ENCODE results near the gene ABCD1. TPM values are rescaled to one million over a fixed set of nuclear protein-coding genes. Genes with fewer than 3 reads are reported as not detected.
A peak's percentile ranks its signal among the peaks of the same experiment; 100 is the strongest.

Gene ABCD1
- total RNA-seq, 1 donor from 2014 or later, result 0.79 TPM

DNA sequence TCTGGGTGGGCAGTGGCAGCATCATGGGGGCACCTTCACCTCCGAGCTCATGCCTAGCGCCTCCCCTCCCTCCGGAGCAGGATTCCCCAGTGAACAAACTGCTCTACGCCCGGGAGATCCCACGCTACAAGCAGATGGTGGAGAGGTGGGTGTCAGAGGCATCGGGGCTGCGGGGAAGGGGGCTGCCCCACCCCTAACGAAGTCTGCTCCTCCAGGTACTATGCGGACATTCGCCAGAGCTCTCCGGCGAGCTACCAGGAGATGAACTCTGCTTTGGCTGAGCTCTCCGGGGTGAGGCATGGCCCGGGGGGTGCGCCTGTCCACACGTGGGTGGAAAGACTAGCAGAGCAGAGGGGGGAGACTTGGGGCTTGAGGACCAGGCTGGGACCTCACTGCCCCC, 53.5 kb downstream of the ABCD1 start:
- no peak overlapping the region for H3K27ac Mint-ChIP-seq

DNA sequence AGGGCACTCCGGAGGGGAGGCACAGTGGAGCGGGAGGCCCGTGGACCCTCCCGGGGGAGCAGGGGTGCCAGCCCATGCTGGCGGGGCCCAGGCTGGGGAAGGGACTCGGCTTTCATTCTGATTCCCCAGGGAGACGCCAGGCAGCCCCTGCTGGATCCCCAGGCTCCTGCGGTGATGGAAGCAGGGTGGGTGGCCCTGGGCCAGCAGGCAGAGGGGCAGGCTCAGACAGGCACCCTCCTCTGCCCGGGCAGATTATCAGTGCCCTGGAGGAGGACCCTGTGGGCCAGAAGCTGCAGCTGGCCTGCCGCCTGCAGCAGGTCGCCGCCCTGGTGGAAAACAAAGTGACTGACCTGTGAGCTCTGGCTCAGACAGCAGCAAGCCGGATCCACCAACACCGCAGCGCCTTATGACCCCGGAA, 54.0 kb downstream of the ABCD1 start:
- H3K36me3 Mint-ChIP-seq, result no peaks in the 10 kb centered on the region
- Histone ChIP-seq H3K9me3 (ENCODE audit: low read depth) (no peaks in the 10 kb centered on the region), H3K79me2 (ENCODE audit: low read depth) (no peaks in the 10 kb centered on the region), H3F3A (ENCODE audit: low read depth) (no peaks in the 10 kb centered on the region), H3K9ac (no peak overlapping the region), H3K4me1 (no peaks in the 10 kb centered on the region), H3K36me3 (no peaks in the 10 kb centered on the region), H3K4me2 (no peak overlapping the region), H2AFZ (replicated peaks) (no peak overlapping the region), H3K27me3 (no peaks in the 10 kb centered on the region), H3K4me3 (no peak overlapping the region), H4K20me1 (ENCODE audit: low read depth) (no peaks in the 10 kb centered on the region), H3K27ac (no peak overlapping the region)
- no peak for DNase-seq (ENCODE audit: low spot score)
- no peak overlapping the region for H3K4me3 Mint-ChIP-seq
- H3K4me1 Mint-ChIP-seq, result peaks cover 8% of the 10 kb centered on the region
- peaks cover 2% of the 10 kb centered on the region for H3K27me3 Mint-ChIP-seq (ENCODE audit: insufficient read depth, low read depth)
- TF ChIP-seq EZH2 (IDR thresholded peaks at IDR 0.05), result no peak
- TF ChIP-seq CTCF (IDR thresholded peaks at IDR 0.05), result peak; percentile 3
- H3K27ac Mint-ChIP-seq, result no peak overlapping the region
- H3K9me3 Mint-ChIP-seq, result peaks cover 4% of the 10 kb centered on the region

More for the DNA sequence above, 53.5 kb downstream of the ABCD1 start:
- peaks cover 8% of the 10 kb centered on the region for H3K4me1 Mint-ChIP-seq
- no peaks in the 10 kb centered on the region for H3K4me1 ChIP-seq
- H3K36me3 Mint-ChIP-seq, result no peaks in the 10 kb centered on the region
- H3F3A ChIP-seq (ENCODE audit: low read depth), result no peaks in the 10 kb centered on the region
- H3K4me2 ChIP-seq, result no peak overlapping the region
- H3K36me3 ChIP-seq, result no peaks in the 10 kb centered on the region
- no peak overlapping the region for H3K9ac ChIP-seq
- DNase-seq (ENCODE audit: low spot score), result no peak
- peaks cover 4% of the 10 kb centered on the region for H3K9me3 Mint-ChIP-seq
- no peaks in the 10 kb centered on the region for H4K20me1 ChIP-seq (ENCODE audit: low read depth)
- TF ChIP-seq EZH2phosphoT487 (IDR thresholded peaks at IDR 0.05) (no peak), EZH2 (IDR thresholded peaks at IDR 0.05) (no peak), CTCF (IDR thresholded peaks at IDR 0.05) (no peak)
- peaks cover 2% of the 10 kb centered on the region for H3K27me3 Mint-ChIP-seq (ENCODE audit: insufficient read depth, low read depth)
- no peak overlapping the region for H2AFZ ChIP-seq (replicated peaks)
- H3K79me2 ChIP-seq (ENCODE audit: low read depth), result no peaks in the 10 kb centered on the region
- H3K27me3 ChIP-seq, result no peaks in the 10 kb centered on the region
- no peaks in the 10 kb centered on the region for H3K9me3 ChIP-seq (ENCODE audit: low read depth)
- no peak overlapping the region for H3K4me3 ChIP-seq
- H3K27ac ChIP-seq, result no peak overlapping the region
- H3K4me3 Mint-ChIP-seq, result no peak overlapping the region

- Histone ChIP-seq H3K36me3 (no peaks in the 10 kb centered on the region), H2AFZ (replicated peaks) (no peak overlapping the region), H3K27ac (no peak overlapping the region), H4K20me1 (ENCODE audit: low read depth) (no peaks in the 10 kb centered on the region), H3F3A (ENCODE audit: low read depth) (no peaks in the 10 kb centered on the region), H3K4me2 (no peak overlapping the region), H3K9ac (no peak overlapping the region), H3K4me3 (no peak overlapping the region), H3K4me1 (no peaks in the 10 kb centered on the region), H3K27me3 (no peaks in the 10 kb centered on the region), H3K79me2 (ENCODE audit: low read depth) (no peaks in the 10 kb centered on the region), H3K9me3 (ENCODE audit: low read depth) (no peaks in the 10 kb centered on the region)
- Mint-ChIP-seq H3K36me3 (no peaks in the 10 kb centered on the region), H3K9me3 (peaks cover 6% of the 10 kb centered on the region), H3K4me3 (peak overlapping the region; percentile 59), H3K4me1 (peaks cover 8% of the 10 kb centered on the region), H3K27me3 (ENCODE audit: insufficient read depth, low read depth) (peaks cover 3% of the 10 kb centered on the region), H3K27ac (no peak overlapping the region)
- DNase-seq (ENCODE audit: low spot score), result no peak
- no peak for TF ChIP-seq EZH2 (IDR thresholded peaks at IDR 0.05)
- no peak for TF ChIP-seq EZH2phosphoT487 (IDR thresholded peaks at IDR 0.05)
- TF ChIP-seq CTCF (IDR thresholded peaks at IDR 0.05), result no peak
Observed at GRCh38 chrX:153779891-153780677, 55.4 kb downstream of the ABCD1 start.

Data from neural progenitor cell (in vitro differentiated cells).